AG20443 (cell line): ENCODE data around the gene RASGRP2.
"Not testable (repeated sequence)": the region's sequence is repeated elsewhere in the genome, so short reads cannot be mapped to it uniquely, and the experiment has no call there.

Source experiments
- DNase-seq: peaks from one replicate; pipeline ENCODE4 v3.0.0; 2012; ENCODE audit warnings: low spot score, mixed read lengths

The RASGRP2 gene

DNA sequence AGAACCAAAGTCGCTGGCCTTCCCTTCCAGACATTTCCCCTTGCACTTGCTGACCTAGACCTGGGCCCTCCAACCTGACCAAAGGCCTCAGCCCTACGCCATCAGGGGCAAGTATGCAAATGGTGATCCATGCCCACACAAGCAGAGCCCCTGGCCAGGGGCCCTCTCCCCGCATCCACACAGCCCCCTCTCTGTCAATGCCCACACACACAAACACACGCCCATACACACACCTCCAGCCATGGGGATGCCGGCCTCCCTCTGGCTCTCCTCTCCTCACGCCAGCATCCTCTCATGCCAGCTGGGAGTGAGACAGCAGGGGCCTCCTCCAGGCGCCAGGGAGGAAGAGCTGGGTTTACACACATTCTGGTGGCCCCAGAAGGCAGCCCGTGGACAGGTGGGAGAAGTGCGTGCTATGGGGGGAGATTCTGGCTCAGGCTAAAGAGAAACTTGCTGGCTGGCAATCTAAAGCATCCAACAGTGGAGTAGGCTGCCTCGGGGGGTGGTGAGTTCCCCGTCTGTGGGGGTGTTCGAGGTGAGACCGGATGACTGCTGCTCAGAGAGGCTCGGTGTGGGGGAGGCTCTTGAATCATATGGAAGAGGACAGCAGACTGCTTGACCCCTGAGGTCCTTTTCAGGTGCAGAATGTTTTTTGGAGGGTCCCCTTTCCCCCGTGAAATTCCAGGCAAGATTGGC is 25.7 kb downstream of the RASGRP2 start:
- no peak for DNase-seq

DNA sequence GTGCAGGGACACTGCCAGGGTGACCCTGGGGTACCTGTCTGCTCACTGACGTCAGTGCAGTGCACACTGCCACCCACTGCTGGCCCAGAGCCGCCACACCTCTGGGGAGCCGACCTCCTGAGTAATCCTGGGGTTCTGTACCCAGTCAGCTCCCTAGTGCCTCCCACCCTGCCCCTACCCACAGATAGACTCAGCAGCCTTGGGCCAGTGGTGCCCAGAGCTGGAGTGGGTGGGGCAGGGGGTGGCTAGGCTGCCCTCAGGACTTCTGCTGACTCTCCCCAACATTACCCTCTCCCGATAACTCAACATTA is 26.7 kb downstream of the RASGRP2 start:
- no peak for DNase-seq

DNA sequence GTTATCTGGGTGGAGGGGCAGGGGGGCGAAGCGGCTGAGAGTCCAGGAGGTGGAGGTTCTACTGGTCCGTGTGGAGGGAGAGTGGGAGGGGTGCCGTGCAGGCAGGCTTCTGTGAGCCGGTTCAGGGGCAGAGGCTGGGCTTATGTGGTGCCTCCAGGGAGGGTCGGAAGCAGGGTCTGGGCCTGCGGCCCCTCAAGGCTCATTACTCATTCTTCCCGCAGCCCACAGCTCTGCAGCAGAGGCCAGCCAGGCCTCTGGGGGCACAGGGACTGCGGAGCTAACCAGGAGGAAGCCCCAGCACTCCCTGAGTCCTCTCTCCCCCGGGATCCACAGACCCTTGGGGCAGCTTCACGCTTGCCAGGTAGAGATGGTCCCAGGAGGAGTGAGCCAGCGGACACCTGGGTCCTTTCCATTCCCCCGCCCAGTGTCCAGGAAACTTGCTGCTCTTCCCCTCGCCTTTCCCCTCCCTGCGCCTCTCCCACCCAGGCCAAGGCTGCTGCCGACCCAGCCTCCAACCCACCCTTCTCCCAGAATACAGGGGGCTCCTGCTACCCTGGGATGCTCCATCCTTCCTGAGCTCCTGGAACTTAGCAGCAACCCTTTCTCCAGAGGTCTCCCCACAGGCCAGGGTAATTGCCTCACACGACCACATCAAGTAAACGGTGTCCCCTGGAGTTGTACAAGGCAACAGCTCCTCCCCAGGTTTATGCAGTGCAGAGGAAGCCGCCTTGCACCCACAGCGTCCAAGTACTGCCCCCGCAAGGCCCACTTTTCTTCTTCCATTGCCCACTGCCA is 27.3 kb downstream of the RASGRP2 start:
- DNase-seq = no peak

DNA sequence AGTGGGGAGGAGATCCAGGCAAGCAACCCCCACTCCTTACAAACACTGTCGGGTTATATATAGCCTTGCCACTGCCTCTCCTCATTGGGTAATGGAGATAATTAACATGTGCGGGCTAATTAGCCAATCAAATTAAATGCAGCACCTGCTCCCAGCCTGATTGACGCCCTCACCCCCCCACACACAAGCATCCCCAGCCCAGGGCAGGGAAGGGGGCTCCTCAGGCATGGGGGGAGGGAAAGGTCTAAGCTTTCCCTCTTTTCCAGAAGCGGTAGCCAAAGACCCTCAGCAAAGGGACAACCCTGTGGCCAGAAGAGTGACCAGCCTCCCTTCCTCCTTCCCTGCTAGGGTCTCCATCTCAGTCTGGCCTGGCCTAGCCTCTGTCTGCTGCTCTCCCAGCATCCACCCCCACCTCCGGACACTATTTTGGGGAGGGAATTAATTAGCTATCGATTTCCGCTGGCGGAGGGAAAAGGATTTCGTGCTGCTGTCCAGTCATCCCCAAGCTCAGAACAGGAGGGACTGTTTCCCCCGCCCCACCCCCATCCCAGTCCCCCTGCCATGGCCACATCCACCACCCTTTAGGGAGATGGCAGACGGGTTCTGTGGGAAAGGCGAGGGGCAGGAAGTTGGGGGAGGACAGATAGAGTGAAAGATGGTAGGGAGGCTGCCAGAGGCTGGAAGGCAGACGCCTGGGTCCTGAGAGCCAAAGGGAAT is 28.0 kb downstream of the RASGRP2 start:
- DNase-seq = no peak

DNA sequence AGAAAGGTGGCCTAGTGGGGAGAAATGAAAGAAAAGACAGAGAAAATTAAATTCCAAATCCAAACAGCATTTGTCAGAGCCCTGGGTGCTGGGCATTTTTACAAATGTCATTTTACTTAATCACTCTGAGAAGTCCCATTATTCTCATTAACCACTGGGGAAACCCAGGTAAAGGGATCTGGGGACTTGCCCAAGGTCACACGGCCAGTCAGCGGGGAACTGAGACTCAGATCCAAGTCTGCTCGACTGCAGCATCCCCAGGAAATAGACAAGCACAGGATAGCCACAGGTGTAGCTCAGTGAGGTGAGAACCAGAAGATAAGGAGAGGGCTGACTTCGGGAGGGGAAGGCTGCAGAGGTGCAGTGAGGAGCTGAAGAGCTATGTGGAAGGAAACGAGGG is 28.8 kb downstream of the RASGRP2 start:
- DNase-seq = no peak

DNA sequence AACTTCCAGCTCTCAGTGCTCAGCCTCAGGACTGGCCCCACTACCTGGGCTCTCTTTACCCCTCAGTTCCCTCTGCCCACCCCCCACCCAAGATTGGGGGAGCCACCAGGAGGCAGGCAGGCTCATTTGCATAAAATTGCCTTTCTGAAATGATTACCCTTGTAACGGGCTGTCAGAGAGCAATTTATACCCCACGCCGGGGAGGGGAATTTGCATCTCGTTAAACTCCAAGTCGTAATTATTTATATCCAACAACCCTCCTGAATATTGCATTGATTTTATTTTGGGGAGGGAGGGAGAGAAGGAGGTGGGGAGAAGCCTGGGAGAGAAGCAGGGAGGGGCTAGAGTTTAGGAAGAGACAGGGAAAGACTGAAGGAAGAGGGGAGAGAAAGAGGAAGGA is 29.3 kb downstream of the RASGRP2 start:
- no peak for DNase-seq

DNA sequence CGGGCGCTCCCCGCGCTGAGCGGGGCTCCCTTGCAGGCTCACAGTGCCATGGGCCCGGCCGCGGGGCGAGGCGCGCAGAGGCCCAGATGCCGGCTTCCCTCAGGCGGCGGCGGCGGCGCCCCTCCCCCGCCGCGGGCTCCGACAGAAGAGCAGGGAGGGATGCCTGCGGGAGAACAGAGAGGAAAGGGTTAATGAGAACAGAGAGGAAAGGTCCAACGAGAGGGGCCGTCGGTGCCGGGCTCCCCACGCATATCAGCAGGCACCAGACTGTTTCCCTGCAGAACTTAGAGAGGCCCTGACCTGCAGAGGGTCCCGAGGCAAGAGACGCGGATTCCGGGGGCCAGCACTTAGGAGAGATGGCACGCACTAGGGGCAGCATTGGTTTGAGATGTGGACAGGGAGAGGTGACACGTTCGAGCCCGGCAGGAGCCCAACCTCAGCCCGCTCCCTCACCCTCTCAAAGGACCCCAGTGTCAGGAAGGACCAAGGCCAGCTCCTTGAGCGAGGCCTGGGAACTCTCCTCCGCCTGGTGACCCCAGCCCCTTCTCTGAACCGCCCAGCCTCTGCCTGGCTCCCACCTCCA is 30.1 kb downstream of the RASGRP2 start:
- DNase-seq = no peak

DNA sequence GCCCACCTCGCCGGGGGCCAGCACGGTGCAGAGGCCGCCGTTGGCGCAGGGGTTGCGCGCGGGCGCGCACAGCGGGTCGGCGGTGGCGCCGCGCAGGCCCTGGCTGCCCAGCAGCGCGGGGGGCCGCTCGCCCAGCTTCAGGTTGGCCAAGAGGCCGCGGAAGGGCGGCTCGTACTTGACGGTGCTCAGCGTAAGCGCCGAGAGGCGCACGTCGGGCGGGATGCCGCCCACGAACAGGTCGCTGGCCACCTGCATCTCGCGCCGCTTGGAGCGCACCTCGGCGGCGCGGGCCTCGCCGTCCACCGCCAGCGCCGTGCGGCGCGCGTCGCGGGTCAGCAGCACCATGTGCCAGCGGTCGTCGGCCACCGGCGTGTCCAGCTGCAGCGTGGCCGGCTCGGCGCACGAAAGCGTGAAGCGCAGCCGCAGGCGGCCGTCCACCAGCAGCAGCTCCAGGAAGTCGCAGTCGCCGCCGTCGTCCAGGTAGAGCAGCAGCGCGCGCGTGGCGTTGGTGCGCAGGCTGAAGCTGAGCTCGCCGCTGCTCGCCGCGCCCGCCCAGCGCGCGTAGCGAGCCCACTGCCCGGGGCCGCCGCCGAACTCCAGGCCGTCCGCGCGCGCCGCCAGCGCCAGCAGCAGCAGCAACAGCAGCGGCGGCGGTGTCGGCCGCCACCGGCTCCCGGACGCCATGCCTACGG is 30.8 kb downstream of the RASGRP2 start:
- peak; percentile 67 for DNase-seq

DNA sequence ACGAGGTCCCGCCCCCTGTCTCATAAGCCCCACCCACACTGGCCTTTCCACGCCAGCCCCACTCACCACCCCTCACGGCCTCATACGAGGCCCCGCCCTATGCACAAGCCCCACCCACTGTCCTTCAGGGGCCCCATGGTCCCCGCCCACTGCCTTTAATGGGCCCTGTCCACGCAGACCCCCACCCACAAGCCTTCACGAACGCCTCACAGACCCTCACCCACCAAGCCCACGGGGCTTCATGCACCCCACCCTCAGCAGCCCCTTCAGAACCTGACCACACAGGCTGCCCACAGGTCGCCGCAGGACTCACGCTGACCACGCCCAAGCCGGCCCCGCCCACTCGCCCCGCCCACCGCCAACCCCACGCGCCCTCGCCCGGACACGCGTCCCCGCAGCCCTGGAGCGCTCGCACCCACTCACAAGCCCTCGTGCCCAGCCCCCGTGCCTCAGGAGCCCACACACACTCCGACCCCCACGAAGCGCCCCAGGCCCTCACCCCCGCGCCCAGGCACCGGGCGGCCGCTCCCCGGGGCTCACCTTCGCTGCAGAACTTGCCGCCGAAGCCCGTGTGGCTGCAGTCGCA is 31.4 kb downstream of the RASGRP2 start:
- no peak for DNase-seq

DNA sequence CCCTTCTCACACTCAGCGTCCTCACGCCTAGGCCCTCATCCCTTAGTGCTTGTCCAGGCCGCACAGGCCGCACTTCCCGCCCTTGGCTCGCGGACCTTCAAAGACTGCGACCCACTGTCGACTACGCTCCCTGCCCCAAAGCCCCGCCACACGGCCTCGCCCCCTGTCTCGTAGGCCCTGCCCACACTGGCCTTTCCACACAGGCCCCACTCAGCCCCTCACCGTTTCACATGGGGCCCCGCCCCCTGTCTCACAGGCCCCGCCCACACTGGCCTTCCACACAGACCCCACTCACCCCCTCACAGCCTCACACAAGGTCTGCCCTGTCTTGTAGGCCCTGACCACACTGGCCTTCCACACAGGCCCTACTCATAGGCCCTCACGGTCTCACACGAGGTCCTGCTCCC is 32.0 kb downstream of the RASGRP2 start:
- DNase-seq = no peak

DNA sequence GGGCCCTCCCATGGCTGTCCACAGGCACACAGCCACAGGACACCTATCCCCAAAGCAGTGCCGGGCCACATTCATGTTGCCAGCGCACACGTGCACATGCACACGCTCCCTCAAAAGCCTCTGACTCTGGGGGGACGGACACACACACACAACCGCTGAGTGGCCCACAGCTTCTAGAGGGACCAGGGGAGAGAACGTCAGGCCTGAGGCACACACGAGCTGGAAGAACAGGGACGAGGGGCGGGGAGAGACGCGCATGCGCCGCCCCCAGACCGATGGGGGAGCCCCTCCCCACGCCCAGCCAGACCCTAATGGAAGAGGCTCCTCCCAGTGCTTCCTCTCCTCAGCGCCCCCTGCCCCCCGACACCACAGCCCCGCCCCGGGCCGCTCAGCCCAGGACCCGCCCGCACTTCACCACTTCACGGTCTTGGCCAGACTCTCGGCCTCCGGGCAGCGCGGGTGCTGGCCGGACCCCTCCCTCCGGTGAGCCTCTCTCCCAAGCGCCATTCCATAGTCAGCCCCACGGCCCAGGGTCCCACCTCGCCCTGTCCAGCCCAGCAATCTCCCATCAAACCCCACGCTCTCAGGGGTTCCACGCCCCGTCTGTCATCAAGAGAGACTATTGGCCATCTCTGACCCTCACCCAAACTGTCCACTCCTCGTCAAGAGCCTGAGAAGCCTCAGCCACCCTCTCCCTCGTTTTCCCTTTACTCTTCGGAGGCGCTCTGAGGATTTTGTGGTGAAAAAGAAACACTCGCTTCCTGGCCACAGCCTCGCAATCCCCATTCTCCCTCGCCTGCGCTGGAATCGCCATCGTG is 32.6 kb downstream of the RASGRP2 start:
- DNase-seq = no peak

DNA sequence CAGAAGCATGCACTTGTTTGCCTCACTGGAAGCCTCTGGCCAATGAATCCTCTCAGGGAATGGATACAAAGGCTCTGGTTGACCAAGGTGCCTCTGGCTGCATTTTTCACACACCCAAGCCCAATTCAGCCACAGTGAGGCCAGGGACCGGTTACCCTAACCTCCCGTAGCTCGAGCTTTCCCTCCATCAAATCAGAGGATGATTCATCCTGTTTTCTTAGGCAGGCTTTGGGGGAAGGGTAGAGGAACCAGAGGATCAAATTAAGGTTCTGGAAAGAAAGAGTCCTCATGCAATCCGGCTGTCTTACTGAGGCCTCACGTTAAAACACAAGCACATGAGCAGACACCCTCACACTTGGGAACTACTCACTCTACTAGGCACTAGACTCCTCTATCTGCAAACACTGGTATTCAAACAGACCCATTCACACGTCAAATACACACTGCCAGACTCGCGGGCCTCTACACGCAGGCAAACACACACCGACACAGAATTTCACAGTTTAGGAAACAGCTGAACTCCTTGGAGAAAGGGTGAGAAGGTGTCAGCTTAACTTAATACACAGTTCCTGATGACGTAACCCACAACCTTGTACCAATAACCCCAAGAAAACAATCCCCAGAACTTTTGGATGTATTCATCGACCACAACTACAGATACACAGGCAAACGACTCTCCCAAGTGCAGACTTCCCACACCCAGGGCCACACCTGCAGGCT is 33.4 kb downstream of the RASGRP2 start:
- no peak for DNase-seq

DNA sequence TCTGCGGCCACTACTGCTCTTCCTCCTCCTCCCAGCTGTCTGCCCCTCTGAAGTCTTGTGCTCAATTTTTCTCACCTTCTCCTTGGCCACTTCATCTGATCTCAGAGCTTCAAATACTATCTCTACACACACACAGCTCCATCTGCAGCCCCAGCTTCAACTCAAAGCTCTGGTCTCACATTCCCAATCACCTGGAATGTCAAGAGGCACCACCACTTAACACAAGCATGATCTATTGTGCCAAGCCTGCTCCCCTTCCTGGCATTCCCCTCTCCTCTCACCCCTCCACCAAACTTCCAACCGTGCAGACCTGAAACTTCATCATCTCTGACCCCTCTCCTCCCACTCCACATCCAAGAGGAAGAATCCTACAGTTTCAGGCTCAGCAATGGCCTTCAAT is 38.4 kb downstream of the RASGRP2 start:
- DNase-seq = no peak

DNA sequence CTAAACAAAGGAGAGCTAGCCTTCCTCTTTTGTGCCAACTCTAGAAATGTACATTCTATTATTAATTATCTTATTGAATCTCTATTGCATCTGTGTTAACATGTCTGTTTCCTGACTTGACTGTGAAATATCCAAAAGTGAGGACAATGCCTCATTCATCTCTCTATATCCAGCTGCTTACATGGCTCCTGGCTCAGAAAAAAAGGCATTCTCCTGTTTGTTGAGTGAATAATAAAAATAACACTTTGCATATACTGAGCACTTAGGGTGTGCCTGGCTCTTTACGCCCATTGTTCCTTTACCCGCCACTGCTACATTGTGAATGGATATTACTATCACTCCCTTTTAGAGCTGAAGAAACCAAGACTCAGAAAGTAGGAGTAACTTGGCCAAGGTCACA is 40.9 kb downstream of the RASGRP2 start:
- DNase-seq = no peak

DNA sequence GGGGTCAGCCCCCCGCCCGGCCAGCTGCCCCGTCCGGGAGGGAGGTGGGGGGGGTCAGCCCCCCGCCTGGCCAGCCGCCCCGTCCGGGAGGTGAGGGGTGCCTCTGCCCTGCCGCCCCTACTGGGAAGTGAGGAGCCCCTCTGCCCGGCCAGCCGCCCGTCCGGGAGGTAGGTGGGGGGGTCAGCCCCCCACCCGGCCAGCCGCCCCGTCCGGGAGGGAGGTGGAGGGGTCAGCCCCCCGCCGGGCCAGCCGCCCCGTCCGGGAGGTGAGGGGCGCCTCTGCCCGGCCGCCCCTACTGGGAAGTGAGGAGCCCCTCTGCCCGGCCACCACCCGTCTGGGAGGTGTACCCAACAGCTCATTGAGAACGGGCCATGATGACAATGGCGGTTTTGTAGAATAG is 42.0 kb downstream of the RASGRP2 start:
- not testable (repeated sequence) for DNase-seq

DNA sequence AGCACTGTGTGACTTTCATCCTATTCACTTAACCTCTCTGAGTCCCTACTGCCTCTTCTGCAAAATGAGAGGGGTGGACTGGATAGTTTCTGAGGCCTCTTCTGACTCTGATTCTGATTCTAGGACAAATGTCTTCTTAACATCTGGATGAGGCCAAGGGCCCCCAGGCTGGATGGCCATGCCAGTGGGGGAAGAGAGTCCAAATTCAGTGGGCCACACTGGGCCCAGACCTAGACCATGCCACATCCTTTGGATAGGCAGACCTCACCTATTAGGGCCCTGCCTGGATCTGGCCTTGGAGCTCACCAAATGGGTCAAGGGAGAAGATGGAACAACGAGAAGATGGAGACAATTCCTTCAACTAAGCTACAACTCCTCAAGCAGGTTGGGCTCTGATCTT is 45.5 kb downstream of the RASGRP2 start:
- DNase-seq = no peak

DNA sequence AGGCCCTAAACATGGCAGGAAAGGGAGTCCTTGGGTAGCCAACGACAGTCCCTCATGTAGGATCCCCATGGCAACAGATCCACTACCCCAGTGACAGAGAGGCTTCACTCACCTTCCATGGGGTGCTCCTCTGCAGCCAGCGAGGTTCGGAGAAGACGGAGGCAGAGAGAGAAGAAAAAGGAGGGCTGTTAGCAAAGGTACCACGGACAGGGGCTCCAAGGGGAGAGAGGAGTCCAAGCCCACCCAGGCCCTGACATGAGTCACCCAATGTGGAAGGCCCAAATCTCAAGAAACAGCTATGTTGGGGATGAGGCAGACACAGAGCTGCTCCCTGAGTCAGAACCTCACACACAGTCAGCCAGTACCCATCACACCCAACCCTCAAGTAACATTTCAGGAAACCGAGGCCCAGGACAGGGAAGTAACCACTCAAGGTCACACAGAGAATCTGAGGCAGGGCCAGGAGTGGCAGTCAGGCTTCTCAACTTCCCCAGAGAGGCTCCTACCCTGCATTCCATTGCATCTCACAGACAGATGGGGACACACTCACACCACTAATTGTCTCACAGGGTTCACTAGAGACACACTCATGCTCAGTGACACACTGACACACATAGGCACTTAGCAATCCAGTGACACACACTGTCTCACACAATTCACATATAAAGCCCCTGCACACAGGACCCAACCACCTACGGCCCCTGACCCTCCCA is 46.1 kb downstream of the RASGRP2 start:
- DNase-seq = no peak

DNA sequence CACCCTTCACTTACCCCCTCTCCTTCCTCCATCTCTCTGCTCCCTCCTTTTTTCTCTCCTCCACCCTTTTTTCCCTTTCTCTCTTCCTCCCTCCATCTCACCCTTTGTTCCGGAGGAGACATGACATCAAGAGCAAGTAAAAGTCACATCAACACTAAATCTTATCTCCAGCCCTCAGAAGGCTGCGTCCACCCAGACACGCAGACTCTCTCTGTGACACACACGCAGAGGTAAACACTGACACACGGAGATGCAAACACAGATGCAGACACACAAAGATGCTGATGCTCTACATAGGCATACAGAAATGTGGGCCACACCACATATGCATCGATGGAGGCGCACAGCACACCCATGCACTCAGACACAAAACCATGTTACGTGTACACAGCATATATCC is 47.9 kb downstream of the RASGRP2 start:
- DNase-seq = no peak

DNA sequence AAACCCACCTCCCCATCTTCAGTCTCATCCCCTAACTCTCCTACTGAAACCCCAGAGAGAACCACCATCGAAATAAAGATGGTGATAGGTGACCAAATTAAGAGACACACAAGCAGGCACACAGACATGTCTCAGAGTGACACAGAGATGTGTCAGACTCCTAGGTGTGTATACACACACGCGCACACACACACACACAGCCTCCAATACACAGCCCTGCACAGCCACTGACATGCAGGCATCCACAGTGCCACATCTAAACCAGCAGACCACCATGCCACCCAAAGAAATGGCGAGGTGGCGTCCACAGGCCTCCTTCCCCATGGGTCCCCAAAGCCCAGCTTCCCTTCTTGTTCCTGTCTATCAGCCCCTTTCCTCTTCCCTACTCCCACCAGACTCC is 48.4 kb downstream of the RASGRP2 start:
- DNase-seq = no peak
